ENCODE results near the gene SCAF8.
"Not testable (repeated sequence)": the region's sequence is repeated elsewhere in the genome, so short reads cannot be mapped to it uniquely, and the experiment has no call there.

Gene SCAF8

DNA sequence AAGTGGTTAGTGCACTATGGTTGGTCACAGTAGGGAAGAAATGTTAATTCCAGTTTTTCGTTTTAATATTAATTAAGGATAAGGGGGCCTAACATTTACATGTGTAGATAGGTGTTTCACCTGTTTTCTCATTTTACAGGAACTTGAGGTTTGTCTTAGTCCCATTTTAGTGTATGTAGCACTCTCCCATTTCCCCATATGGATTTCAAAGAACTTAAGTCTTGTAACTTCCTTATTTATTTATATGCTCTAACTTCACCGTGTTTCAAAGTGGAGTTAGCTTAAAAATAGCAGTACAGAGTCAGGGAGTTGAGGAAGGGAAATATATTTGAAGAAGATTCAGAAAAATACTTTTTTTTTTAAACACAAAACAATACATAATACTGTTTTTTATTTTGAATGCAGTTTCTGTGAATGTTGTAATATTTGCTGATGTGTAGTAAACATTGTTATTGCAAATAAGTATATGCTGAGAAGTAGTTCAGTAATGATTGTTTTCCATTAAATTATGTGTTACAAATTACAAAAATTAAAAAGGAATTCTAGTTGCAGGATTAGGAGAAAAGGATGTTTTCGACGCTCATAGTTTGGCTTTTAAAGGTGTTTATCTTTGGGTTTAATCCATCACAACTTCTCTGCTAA is 3.5 kb downstream of the SCAF8 start:
- no peak for DNase-seq (ENCODE audit: low spot score)

DNA sequence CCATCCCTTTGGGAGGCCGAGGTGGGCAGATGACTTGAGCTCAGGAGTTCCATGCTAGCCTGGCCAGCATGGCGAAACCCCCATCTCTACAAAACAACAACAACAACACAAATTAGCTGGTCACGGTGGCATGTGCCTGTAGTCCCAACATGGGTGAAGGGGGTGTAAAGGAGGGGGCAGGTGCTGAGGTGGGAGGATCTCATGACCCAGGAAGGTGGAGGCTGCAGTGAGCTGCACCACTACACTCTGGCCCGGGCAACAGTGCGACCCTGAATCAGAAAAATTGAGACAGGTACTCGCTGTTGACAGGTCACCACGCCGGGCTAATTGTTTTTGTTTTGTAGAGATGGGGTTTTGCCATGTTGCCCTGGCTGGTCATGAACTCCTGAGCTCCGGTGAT is 4.2 kb downstream of the SCAF8 start:
- no peak for DNase-seq (ENCODE audit: low spot score)

DNA sequence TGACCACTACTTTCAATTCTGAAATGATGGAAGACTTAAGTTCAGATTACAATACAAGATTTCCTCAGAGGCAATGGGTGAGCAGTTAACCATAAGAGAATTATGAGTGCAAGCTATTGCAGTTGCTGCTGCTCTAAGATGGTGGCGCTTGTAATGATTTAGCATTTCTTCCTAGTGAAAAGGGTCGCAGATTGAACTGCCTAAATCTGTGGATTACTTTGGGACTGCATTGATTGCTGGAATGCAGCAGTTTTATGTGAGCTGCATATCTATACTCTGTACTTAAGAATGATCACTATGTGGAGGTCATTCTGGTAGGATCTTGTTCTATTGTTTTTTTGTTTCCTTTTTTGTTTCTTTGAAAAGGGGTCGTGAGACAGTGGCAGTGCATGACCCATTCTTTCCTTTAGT is 5.3 kb downstream of the SCAF8 start:
- DNase-seq (ENCODE audit: low spot score), result no peak

DNA sequence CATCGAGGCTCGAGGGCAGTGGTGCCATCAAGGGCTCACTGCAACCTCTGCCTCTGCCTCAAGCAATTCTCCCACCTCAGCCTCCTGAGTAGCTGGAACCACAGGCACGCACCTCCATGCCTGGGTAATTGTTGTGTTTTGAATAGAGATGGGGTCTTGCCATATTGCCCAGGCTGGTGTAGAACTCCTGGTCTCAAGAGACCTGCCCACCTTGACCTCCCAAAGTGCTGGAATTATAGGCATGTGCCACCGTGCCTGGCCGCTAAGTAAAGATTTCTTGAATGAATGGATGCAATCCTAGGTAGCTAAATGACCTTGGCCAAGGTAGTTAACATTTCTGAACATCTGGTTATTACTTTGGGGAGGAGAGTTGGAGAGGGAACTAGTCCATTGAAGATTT is 7.4 kb downstream of the SCAF8 start:
- DNase-seq (ENCODE audit: low spot score), result no peak

DNA sequence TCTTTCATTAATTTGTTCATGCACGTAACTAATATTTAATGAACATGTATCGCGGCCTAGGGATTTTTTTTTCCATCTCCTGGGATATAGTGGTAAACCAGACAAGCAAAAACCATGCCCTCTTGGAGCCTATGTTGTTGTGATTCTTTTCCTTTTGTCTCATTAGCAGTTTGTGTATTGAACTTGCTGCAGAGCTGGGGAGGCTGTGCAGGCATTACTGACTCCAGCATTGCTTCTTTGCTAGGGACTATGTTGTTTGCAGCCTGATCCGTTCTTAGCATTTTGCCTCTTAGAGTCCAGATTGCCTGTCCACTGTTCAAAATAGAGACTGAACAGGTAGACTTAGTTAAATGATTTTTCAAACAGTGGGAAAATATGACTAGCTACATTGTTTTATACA is 9.7 kb downstream of the SCAF8 start:
- DNase-seq (ENCODE audit: low spot score), result no peak

DNA sequence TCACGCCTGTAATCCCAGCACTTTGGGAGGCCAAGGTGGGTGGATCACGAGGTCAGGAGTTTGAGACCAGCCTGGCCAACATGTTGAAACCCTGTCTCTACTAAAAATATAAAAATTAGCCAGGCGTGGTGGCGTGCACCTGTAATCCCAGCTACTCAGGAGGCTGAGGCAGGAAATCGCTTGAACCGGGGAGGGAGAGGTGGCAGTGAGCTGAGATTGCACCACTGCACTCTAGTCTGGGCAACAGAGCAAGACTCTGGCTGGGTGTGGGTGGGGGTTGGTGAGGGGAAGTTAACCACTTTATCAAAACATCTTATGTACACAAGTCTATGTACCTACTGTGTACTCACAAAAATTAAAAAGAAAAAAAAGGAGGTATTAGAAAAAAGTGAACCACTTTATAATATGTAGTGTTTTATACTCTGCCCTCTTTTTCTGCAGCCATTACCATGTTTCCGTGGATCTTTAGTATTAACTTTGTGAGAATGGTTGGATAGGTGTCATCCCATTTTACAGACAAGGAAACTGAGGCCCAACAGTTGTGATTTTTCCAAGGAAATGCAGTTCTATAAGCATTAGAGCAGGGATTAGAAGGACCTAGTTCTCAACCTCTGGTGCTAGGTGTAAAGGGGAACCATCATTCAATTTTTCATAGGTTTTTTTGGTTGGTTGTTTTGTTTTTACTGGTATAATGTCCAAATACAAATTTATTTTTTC is 11.0 kb downstream of the SCAF8 start:
- DNase-seq (ENCODE audit: low spot score), result not testable (repeated sequence)

DNA sequence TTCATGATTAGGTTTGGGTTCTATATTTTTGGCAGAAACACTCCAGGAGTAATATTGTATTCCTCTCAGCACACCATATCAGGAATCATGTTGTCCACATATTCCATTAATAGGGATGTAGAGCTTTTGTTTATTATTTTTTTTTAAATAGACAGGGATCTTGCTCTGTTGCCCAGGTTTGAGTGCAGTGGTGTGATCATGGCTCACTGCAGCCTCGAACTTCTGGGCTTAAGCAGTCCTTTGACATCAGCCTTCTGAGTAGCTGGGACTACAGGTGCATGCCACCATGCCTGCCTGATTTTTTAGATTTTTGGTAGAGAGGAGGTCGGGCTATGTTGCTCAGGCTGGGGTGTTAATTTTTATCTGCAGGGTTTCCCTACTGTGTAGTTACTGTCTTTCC is 12.0 kb downstream of the SCAF8 start:
- DNase-seq (ENCODE audit: low spot score), result no peak

DNA sequence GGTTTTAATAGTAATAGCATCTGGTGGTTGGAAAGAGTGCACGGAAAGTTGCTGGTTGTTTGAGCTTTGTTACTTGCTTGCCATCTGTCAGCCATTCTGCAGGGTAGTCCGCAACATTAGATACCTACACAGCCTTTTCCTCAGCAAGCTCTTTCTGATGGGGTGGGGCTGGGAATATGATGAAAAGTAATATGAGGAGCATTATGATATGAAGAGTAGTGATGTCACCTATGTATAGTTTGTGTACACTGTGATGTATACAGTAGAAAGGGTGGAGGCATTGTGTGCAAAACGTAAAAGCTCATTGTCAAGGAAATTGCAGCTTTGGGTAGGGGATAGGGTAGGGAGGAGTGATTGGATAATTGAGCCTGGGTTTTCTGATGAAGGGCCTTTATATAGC is 16.1 kb downstream of the SCAF8 start:
- no peak for DNase-seq (ENCODE audit: low spot score)

DNA sequence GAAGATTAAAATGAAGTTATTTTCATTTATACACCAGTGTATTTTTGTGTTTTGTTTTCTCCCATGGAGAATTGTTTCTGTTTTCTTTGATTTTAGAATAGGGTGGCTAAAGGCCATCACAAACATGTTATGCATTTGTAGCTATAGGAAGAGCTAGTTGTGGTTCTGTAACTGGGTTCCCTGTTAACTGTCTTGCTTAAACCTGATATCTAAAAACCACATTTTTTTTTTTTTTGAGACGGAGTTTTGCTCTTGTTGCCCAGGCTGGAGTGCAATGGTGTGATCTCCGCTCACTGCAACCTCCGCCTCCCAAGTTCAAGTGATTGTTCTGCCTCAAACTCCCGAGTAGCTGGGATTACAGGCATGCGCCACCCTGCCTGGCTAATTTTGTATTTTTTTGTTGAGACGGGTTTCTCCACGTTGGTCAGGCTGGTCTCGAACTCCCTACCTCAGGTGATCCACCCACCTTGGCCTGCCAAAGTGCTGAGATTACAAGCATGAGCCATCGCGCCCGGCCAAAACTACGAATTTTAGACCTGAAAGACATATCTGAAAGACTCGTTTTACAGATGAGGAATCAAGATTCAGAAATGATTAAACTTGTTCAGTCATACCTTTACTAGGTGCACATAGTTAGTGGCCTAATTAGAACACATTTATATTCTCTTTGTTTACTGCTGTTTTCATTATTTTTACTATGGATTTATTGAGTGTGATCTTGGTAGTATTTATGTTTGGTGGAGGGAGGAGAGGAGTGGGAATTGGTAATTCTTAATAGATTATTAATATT is 18.0 kb downstream of the SCAF8 start:
- no peak for DNase-seq (ENCODE audit: low spot score)

DNA sequence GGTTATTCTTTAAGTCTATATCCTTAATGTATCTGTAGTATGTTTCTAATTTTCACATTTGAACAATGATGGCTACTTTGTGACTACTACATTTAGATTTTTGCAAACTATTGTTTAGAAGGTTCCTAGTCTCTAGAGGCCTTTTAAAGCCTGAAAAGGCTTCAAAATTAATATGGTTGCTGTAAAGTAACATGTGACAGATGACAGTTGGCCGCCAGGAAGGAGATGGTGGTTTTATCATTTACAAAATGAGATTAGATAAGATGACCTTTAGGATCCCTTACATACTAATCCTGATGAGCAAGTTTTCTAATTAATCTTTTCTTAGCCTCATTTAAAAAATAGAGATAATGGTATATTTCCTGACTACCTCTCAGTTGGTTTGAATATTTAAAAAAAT is 18.8 kb downstream of the SCAF8 start:
- no peak for DNase-seq (ENCODE audit: low spot score)

DNA sequence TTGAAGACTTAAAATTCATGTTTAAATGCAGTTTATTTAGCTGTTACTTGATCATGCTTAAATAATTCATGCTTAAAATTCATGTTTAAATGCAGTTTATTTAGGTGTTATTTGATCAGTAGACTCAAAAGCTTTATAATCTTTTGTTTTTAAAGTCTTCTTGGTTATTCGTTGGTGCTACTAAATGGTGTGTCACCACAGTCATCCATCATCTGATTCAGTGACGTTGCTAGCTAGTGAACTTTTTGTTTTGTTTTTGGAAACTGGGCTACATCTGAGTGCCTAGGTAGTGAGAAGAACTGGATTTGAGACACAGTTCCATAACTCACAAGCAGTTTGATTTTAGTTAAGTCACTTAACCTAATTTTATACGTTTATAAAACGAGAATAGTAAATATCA is 20.9 kb downstream of the SCAF8 start:
- DNase-seq (ENCODE audit: low spot score), result no peak

DNA sequence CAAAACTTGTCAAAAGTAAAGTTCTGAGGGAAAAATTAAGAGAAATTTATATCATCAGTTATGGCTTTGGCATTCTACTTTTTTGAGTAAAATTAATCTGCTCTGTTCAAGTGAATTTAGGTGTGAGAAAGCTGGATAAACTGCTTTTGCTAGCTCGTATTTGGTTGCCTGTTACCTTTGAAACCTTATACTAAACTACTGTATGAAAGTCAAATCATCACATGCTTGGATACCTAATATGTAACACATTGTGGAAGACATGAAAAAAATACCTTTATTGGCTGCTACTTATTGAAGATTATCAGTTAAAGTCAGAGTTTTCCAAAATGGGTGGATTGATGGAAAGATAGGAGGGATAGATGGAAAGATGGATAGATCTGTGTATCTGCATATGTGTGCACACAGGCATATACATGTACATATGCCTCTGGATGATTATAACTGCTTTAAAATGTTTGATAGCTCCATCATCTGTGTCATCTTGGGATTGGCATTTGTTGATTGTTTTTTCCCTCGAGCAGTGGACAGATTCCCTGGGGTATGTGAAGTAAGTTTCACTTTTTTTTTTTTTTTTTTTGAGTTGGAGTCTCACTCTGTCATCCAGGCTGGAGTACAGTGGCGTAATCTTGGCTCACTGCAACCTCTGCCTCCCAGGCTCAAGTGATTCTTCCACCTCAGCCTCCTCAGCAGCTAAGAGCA is 24.3 kb downstream of the SCAF8 start:
- no peak for DNase-seq (ENCODE audit: low spot score)

DNA sequence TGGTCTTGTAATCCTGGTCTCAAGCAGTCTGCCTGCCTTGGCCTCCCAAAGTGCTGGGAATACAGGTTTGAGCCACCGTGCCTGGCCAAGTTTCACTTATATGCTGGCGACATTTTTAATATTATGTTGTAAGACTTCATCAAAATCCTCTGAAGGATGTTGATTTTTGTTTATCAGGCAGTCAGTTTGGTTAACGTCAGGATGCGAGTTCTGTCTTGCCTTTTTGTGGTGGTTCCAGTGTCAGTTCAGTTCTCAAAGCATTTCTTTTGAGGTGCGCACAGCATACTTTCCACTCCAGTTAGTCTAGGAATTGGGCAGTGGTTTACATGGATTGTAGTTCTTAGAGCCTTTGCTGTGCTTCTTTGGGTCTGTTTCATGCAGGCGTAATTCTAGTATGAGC is 24.9 kb downstream of the SCAF8 start:
- DNase-seq (ENCODE audit: low spot score), result no peak

DNA sequence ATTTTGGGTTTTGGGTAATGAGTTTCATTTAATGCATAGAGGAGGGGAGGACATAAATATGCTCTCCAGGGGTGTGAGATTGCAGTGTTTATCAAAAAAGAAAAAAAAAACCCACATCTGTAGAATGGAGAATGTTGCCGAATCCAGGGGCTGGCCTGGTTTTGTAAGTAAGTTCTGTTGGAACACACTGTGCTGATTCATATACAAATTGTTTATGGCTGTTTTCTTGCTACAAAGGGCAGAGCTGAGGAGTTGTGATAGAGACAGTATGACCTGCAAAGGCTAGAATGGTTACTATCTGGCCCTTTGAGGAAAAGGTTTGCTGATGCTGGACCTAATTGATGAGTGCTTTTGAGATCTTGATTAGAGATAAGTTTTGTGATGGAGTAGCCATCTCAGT is 30.4 kb downstream of the SCAF8 start:
- DNase-seq (ENCODE audit: low spot score), result no peak

DNA sequence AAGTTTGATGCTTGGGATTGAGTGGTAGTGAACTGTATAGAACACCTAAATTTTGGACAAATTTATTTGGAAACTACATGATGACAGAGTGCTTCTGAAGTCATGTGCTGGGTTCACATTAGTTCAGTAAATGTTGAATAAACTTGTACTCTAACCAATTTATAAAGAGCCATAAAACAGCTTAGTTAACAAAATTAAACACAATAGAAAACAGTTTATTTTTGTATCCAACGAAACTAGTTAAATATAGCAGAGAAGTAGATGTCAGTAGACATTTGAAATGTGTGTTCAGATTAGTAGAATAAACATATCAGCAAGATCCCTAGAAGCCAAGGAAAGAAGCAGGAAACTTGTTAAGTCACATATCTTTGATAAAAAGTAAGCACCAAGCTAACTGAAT is 32.1 kb downstream of the SCAF8 start:
- no peak for DNase-seq (ENCODE audit: low spot score)

DNA sequence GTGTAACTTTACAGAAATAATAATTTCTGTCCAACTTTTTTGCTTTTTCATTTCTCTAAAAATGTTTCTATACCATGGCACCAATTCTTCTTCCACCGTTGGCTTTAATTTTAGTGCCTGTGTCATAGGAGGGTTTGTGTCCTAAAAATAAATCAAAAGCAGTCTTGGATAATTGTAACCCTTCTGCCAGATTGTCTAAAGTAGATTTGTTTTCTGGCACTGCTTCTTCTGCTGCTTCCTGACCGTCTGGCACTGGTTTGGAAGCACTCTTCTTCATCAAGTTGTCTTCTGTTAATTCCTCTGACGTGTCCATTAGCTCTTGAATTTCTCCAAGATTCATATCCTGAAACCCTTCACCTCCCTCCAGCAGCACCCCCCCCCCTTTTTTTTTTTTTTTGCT is 33.1 kb downstream of the SCAF8 start:
- DNase-seq (ENCODE audit: low spot score), result no peak

DNA sequence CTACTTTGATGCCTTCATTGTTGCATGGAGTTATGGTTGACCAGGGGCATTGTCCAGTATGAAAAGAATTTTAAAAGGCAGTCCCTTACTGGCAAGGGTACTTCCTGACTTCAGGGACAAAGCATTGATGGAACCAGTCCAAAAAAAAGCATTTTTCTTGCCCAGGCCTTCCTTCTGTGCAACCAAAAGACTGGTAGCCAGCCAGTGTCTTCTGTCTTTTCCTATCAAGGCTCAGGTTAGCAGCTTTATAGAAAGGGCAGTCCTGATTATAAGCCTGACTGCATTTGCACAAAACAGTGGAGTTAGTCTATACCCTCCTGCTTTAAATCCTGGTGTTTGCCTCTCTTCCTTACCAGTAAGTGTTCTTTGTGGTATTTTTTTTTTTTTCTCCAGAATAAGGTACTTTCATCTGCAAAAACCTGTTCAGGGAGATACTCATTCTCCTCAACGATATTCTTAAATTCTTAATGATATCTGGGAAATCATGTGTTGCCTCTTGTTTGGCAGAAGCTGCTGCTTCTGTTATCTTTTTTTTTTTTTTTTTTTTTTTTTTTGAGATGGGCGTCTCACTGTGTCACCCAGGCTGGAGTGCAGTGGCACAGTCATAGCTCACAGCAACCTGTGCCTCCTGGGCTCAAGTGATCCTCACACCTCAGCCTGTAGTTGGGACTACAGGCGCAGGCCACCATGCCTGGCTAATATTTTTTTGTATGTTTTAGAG is 33.9 kb downstream of the SCAF8 start:
- DNase-seq (ENCODE audit: low spot score), result no peak

DNA sequence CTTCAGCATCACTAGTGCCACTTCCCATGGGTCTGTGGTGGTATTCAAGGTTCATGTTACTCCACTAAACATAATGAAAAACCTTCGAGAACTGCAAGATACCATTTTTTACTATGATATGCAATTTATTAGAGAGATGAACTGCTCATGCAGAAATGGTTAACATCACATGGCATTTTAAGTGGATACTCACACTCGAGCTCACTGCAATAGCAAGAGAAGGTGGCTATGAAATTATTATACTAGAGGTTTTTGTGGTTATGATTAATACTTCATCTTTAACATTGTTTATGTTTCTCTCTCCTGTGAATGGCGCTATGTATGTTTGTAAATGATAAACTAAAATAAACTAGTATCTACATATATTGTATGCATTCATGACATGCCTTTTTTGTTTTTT is 35.1 kb downstream of the SCAF8 start:
- DNase-seq (ENCODE audit: low spot score), result no peak

DNA sequence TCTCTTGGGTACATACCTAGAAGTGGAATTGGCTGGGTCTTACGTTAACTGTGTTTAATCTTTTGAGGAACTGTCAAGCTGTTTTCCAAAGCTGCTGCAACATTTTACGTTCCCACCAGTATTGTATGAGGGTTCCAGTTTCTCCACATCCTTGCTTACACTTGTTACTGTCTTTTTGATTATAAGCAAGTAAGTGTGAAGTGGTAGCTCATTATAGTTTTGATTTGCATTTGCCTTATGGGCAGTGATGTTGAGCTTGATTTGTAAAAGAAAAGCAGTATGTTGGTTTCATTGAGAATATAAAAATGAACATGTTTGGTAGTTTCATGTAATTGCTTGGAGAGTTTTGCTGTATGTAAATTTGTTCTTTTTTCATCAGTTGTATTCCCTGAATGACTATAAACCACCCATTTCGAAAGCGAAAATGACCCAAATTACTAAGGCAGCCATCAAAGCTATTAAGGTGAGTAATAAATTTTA is 40.4 kb downstream of the SCAF8 start:
- no peak for DNase-seq (ENCODE audit: low spot score)

DNA sequence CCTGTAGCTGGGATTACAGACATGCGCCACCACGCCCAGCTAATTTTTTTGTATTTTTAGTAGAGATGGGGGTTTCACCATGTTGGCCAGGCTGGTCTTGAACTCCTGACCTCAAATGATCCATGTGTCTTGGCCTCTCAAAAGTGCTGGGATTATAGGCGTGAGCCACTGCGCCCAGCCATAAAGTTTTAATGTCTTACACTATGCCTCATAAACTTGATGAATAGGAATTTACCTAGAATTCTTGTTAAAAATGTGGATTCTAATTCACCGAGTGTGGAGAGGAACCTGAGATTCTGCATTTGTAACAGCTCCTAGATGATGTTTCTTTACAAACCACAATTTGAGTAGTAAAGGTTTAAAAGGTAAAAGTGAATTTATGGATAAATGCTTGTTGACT is 45.9 kb downstream of the SCAF8 start:
- not testable (repeated sequence) for DNase-seq (ENCODE audit: low spot score)

DNA sequence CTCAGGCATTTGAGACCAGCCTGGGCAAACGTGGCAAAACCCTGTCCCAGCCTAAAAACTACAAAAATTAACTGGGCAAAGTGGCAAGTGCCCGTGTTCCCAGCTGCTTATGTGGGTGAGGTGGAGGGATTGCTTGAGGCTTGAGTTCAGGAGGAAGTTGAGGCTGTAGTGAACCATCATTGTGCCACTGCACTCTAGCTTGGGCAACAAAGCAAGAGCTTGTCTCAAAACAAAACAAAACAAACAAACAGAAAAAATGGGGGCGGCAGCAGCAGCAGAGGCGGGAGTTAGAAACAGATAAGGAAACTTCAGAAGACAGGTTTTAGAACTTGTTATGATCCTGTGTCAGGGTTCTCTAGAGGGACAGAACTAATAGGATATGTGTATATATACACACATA is 49.0 kb downstream of the SCAF8 start:
- DNase-seq (ENCODE audit: low spot score), result no peak

DNA sequence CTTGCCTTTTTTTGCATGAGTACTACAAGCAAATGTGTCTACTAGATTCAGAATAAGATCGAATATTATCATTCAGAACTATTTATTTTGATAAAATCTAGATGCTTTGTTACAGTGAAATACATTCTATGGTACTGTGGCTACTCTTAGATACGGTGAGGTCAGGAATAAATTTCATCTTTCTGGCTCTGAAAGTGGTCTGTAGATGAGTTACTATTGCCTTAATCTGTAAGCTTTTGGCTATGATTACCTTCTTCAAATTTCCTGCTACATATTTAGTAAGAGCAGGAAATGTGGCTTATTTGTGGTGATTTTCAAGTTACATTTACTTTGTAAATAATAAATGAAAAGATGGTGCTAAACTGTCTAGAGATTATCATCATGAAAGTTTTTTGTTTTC is 50.0 kb downstream of the SCAF8 start:
- DNase-seq (ENCODE audit: low spot score), result no peak

All from HuH-7.5 (cell line).